ENCODE data around the gene B4GALNT1. TPM values are rescaled to one million over a fixed set of nuclear protein-coding genes. Genes with fewer than 3 reads are reported as not detected.

Gene B4GALNT1
- total and polyA plus RNA-seq, 9 donors, result 1.4 to 2.9 (median 2.3) TPM

DNA sequence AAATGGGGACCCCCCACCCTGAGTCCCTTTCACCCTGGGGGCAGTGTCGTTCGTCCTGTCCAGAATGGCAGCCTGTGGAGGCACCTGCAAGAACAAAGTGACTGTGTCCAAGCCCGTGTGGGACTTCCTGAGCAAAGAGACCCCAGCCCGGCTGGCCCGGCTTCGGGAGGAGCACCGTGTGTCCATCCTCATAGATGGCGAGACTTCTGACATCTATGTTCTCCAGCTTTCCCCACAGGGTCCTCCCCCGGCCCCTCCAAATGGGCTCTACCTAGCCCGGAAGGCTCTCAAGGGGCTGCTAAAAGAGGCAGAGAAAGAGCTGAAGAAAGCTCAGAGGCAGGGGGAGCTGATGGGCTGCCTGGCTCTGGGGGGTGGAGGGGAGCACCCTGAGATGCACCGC lies 26.2 kb downstream of the B4GALNT1 start:
- DNase-seq, result no peak
- H3K4me3 ChIP-seq (ENCODE audit: low read length), result no peak overlapping the region
- peaks cover 60% of the 10 kb centered on the region for H3K4me1 ChIP-seq (ENCODE audit: control insufficient read depth, insufficient read depth, low read length)
- H3K27ac ChIP-seq (ENCODE audit: low read length), result no peak overlapping the region
- WGBS (ENCODE audit: insufficient coverage), result 77% methylated on average over 4 of the region's 11 CpGs
- peaks cover 33% of the 10 kb centered on the region for H3K27me3 ChIP-seq (ENCODE audit: control insufficient read depth, insufficient read depth, low read length)
- H3K9me3 ChIP-seq (replicated peaks; ENCODE audit: control insufficient read depth, low read depth, low read length), result no peaks in the 10 kb centered on the region
- peaks cover 31% of the 10 kb centered on the region for H3K36me3 ChIP-seq (ENCODE audit: control insufficient read depth, insufficient read depth, low read length)

DNA sequence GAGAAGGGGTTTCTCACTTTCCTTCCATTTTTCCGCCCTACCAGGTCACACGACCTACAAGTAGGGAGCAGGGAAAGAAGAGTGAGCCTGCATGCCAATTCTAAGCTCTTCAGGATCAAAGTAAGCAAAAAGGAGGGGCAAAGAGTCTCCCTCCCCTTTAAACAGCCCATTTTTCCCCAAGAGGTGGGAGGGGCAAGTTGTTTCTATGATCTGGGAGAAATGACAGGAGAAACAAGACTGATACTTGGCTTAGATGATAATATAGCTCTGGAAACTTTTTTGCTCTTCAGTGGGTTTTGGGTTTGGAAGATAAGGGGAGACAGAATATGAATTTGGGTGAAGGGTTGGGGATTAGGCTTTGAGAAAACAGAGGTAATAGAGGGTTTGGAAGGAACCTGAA lies 26.6 kb downstream of the B4GALNT1 start:
- H3K27me3 ChIP-seq (ENCODE audit: control insufficient read depth, insufficient read depth, low read length), result peaks cover 32% of the 10 kb centered on the region
- H3K27ac ChIP-seq (ENCODE audit: low read length), result peak overlapping the region; percentile 97
- peaks cover 33% of the 10 kb centered on the region for H3K36me3 ChIP-seq (ENCODE audit: control insufficient read depth, insufficient read depth, low read length)
- WGBS (ENCODE audit: insufficient coverage), result no CpG with 5 or more reads among the region's 2 CpGs
- H3K9me3 ChIP-seq (replicated peaks; ENCODE audit: control insufficient read depth, low read depth, low read length), result no peaks in the 10 kb centered on the region
- DNase-seq, result no peak
- no peak overlapping the region for H3K4me3 ChIP-seq (ENCODE audit: low read length)
- H3K4me1 ChIP-seq (ENCODE audit: control insufficient read depth, insufficient read depth, low read length), result peaks cover 60% of the 10 kb centered on the region

- no peak for DNase-seq
- Histone ChIP-seq H3K9me3 (replicated peaks; ENCODE audit: control insufficient read depth, low read depth, low read length) (no peaks in the 10 kb centered on the region), H3K27me3 (ENCODE audit: control insufficient read depth, insufficient read depth, low read length) (peaks cover 27% of the 10 kb centered on the region), H3K4me3 (ENCODE audit: low read length) (peak overlapping the region; percentile 73), H3K36me3 (ENCODE audit: control insufficient read depth, insufficient read depth, low read length) (peaks cover 38% of the 10 kb centered on the region), H3K4me1 (ENCODE audit: control insufficient read depth, insufficient read depth, low read length) (peaks cover 57% of the 10 kb centered on the region), H3K27ac (ENCODE audit: low read length) (peak overlapping the region; percentile 97)
- WGBS (ENCODE audit: insufficient coverage), result 38% methylated on average over 3 of the region's 4 CpGs
Observed at GRCh38 chr12:57605811-57606311, 27.1 kb downstream of the B4GALNT1 start.

GRCh38 chr12:57604992-57605810 lies 27.8 kb downstream of the B4GALNT1 start:
- 2% methylated on average over 13 of the region's 25 CpGs for WGBS (ENCODE audit: insufficient coverage)
- peak overlapping the region; percentile 97 for H3K27ac ChIP-seq (ENCODE audit: low read length)
- H3K36me3 ChIP-seq (ENCODE audit: control insufficient read depth, insufficient read depth, low read length), result peaks cover 43% of the 10 kb centered on the region
- H3K4me3 ChIP-seq (ENCODE audit: low read length), result peak overlapping the region; percentile 73
- H3K9me3 ChIP-seq (replicated peaks; ENCODE audit: control insufficient read depth, low read depth, low read length), result no peaks in the 10 kb centered on the region
- peaks cover 20% of the 10 kb centered on the region for H3K27me3 ChIP-seq (ENCODE audit: control insufficient read depth, insufficient read depth, low read length)
- DNase-seq, result peak; percentile 73
- peaks cover 51% of the 10 kb centered on the region for H3K4me1 ChIP-seq (ENCODE audit: control insufficient read depth, insufficient read depth, low read length)

GRCh38 chr12:57604454-57604991 lies 28.5 kb downstream of the B4GALNT1 start, which contains the start of gene DTX3:
TSS of gene DTX3 (plus strand) at chr12:57604824. CDS start at chr12:57606518, 1,694 bp downstream.
- H3K4me1 ChIP-seq (ENCODE audit: control insufficient read depth, insufficient read depth, low read length), result peaks cover 44% of the 10 kb centered on the region
- peaks cover 16% of the 10 kb centered on the region for H3K27me3 ChIP-seq (ENCODE audit: control insufficient read depth, insufficient read depth, low read length)
- peak within 1 kb of the TSS; percentile 97 for H3K27ac ChIP-seq (ENCODE audit: low read length)
- H3K4me3 ChIP-seq (ENCODE audit: low read length), result peak within 1 kb of the TSS; percentile 73
- H3K9me3 ChIP-seq (replicated peaks; ENCODE audit: control insufficient read depth, low read depth, low read length), result no peaks in the 10 kb centered on the region
- WGBS (ENCODE audit: insufficient coverage), result no CpG with 5 or more reads among the region's 36 CpGs
- peak; percentile 67 for DNase-seq
- peaks cover 50% of the 10 kb centered on the region for H3K36me3 ChIP-seq (ENCODE audit: control insufficient read depth, insufficient read depth, low read length)

DNA sequence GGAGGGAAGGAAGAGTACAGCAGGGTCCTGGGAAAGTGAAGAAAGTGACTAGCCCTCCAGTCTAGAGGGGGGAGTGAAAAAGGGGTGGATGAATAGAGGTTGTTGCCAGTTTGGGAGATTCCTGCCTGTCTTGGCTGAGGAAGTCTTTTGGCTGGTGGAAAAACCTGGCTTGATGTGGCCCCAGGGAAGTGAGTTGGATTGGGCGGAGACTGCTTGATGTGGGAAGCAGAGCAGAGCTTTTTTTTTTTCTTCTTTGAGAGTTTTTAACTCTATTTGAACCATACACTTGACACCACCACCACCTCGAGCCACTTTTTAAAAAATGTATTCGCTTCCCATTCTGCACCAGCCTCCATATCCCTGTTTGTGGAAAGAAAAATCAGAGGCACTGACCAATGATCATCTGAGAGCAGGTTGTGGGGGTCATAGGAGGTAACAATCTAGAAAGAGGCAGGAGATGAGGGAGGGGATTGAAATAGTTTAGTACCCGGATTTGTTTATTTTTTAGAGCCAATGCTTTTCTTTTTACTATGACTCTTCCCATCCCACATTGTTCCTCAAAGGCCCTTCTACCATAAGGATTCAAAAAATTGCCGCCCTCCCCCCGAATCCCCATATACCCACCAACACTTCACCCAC lies 29.1 kb downstream of the B4GALNT1 start:
- Histone ChIP-seq H3K9me3 (replicated peaks; ENCODE audit: control insufficient read depth, low read depth, low read length) (no peaks in the 10 kb centered on the region), H3K4me1 (ENCODE audit: control insufficient read depth, insufficient read depth, low read length) (peaks cover 39% of the 10 kb centered on the region), H3K4me3 (ENCODE audit: low read length) (peak overlapping the region; percentile 73), H3K36me3 (ENCODE audit: control insufficient read depth, insufficient read depth, low read length) (peaks cover 52% of the 10 kb centered on the region), H3K27me3 (ENCODE audit: control insufficient read depth, insufficient read depth, low read length) (peaks cover 12% of the 10 kb centered on the region), H3K27ac (ENCODE audit: low read length) (peak overlapping the region; percentile 97)
- peak; percentile 93 for DNase-seq
- WGBS (ENCODE audit: insufficient coverage), result no CpG with 5 or more reads among the region's 6 CpGs

- Histone ChIP-seq H3K36me3 (ENCODE audit: control insufficient read depth, insufficient read depth, low read length) (peaks cover 49% of the 10 kb centered on the region), H3K9me3 (replicated peaks; ENCODE audit: control insufficient read depth, low read depth, low read length) (no peaks in the 10 kb centered on the region), H3K4me3 (ENCODE audit: low read length) (no peak overlapping the region), H3K4me1 (ENCODE audit: control insufficient read depth, insufficient read depth, low read length) (peaks cover 34% of the 10 kb centered on the region), H3K27me3 (ENCODE audit: control insufficient read depth, insufficient read depth, low read length) (peaks cover 12% of the 10 kb centered on the region), H3K27ac (ENCODE audit: low read length) (peak overlapping the region; percentile 97)
- DNase-seq, result no peak
- no CpG with 5 or more reads among the region's 2 CpGs for WGBS (ENCODE audit: insufficient coverage)
Observed at GRCh38 chr12:57603324-57603723, 29.7 kb downstream of the B4GALNT1 start.

DNA sequence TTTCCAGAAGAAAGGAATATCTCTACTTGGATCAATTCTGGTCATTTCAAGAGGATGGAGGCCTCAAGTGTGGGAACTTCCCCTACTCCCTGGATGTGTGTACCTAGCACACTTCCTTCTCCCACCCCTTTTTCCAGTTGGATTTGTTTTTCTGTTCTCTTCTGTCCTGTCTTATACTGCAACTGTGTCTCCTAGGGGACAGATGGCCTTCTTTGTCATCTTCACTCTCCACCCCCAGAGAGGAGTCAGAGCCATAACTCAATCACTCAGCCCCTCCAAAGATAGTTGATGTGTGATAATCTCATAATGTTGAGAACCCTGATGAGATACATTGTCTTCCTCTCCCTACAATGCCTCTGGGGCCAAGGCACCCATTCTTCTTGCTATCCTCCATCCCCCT lies 30.5 kb downstream of the B4GALNT1 start:
- no peak overlapping the region for H3K27ac ChIP-seq (ENCODE audit: low read length)

GRCh38 chr12:57600395-57600794 lies 32.6 kb downstream of the B4GALNT1 start:
- H3K36me3 ChIP-seq (ENCODE audit: control insufficient read depth, insufficient read depth, low read length), result peaks cover 43% of the 10 kb centered on the region
- H3K4me1 ChIP-seq (ENCODE audit: control insufficient read depth, insufficient read depth, low read length), result peaks cover 19% of the 10 kb centered on the region
- no peak overlapping the region for H3K27ac ChIP-seq (ENCODE audit: low read length)
- H3K9me3 ChIP-seq (replicated peaks; ENCODE audit: control insufficient read depth, low read depth, low read length), result no peaks in the 10 kb centered on the region
- peaks cover 10% of the 10 kb centered on the region for H3K27me3 ChIP-seq (ENCODE audit: control insufficient read depth, insufficient read depth, low read length)
- no peak overlapping the region for H3K4me3 ChIP-seq (ENCODE audit: low read length)
- DNase-seq, result no peak
- no CpG with 5 or more reads among the region's 2 CpGs for WGBS (ENCODE audit: insufficient coverage)

More for the DNA sequence above, 30.5 kb downstream of the B4GALNT1 start:
- peaks cover 33% of the 10 kb centered on the region for H3K4me1 ChIP-seq (ENCODE audit: control insufficient read depth, insufficient read depth, low read length)
- DNase-seq, result no peak
- H3K27me3 ChIP-seq (ENCODE audit: control insufficient read depth, insufficient read depth, low read length), result peaks cover 12% of the 10 kb centered on the region
- H3K9me3 ChIP-seq (replicated peaks; ENCODE audit: control insufficient read depth, low read depth, low read length), result no peaks in the 10 kb centered on the region
- H3K36me3 ChIP-seq (ENCODE audit: control insufficient read depth, insufficient read depth, low read length), result peaks cover 45% of the 10 kb centered on the region
- H3K4me3 ChIP-seq (ENCODE audit: low read length), result no peak overlapping the region

DNA sequence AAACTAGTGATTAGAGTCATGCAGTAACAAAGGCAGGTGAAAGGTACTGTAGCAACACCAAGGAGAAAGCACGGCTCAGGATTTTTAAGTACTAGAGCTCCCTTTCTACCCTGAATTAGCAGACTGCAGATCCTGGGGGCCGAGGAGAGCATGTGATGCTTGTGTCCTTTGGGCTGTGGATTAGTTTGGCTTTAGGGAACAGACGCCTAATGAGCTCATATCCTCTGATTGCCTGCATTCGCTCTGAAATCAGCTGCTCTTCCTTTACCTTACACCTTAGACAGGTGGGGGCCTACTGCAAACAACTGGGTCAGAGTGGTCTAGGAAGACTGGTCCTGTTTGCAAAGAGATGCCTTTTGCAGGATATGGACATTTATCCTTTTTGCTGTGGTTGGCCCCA lies 39.8 kb downstream of the B4GALNT1 start:
- Histone ChIP-seq H3K27ac (ENCODE audit: low read length) (no peak overlapping the region), H3K9me3 (replicated peaks; ENCODE audit: control insufficient read depth, low read depth, low read length) (no peaks in the 10 kb centered on the region)
- no CpG with 5 or more reads among the region's 4 CpGs for WGBS (ENCODE audit: insufficient coverage)

More for the DNA sequence above, 39.8 kb downstream of the B4GALNT1 start:
- Histone ChIP-seq H3K27me3 (ENCODE audit: control insufficient read depth, insufficient read depth, low read length) (peaks cover 7% of the 10 kb centered on the region), H3K36me3 (ENCODE audit: control insufficient read depth, insufficient read depth, low read length) (peaks cover 13% of the 10 kb centered on the region), H3K4me3 (ENCODE audit: low read length) (no peak overlapping the region), H3K4me1 (ENCODE audit: control insufficient read depth, insufficient read depth, low read length) (peaks cover 16% of the 10 kb centered on the region)
- no peak for DNase-seq

Data from muscle of leg (tissue), 11 donors.